HG03196 (cell line): ENCODE data around the gene SMTNL2.
"Not testable (repeated sequence)": the region's sequence is repeated elsewhere in the genome, so short reads cannot be mapped to it uniquely, and the experiment has no call there.

Experiments used
- ATAC-seq: cut with Tn5 transposase; IDR thresholded peaks from one replicate; pipeline ENCODE4 v1.9.1; 2021; ENCODE audit not compliant: unreplicated experiment

Gene SMTNL2

GRCh38 chr17:4631431-4631830, 47.1 kb downstream of the SMTNL2 start:
- ATAC-seq, result no peak

GRCh38 chr17:4631836-4632580, 47.7 kb downstream of the SMTNL2 start:
- no peak for ATAC-seq

GRCh38 chr17:4632581-4632920, 48.2 kb downstream of the SMTNL2 start:
- ATAC-seq, result no peak

GRCh38 chr17:4633643-4634042, 49.3 kb downstream of the SMTNL2 start:
- no peak for ATAC-seq

DNA sequence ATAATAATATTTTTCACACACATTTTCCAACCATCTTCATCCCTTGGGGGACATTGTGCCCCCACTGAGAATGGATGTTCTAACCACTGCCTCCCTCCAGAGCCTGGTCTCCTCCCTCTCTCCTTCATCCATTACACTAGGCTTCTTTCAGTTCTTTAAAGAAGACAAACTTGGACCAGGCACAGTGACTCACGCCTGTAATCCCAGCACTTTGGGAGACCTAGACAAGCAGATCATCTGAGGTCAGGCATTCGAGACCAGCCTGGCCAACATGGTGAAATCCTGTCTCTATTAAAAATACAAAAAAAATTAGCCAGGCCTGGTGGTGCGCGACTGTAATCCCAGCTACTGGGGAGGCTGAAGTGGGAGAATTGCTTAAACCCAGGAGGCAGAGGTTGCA, 50.6 kb downstream of the SMTNL2 start:
- no peak for ATAC-seq

DNA sequence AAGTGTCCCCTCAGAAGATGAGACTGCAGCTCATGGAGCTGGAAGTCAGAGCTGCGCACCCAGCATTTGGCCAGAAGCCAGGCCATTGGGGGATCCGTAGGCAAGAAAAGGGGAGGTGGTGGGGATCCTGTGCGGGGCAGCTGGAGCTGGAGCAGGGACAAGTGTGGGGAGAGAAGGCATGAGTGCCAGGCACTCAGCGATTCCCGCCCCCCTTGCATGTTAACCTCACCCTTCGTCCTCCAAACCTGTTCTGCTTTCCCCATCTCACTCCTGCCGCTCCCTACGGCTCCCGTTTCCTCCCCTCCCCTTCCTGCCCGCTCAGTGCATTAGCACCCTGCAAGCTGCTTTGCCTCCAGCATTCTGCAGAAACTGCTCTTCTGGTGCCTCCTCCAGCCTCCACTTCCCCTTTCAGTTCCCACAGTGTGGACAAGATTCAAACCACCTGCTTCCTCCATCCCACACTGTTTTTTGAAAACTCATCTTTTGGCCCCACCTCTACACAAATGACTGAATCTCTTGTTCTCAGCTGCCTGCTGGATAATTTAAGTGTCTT, 51.6 kb downstream of the SMTNL2 start:
- ATAC-seq, result no peak

DNA sequence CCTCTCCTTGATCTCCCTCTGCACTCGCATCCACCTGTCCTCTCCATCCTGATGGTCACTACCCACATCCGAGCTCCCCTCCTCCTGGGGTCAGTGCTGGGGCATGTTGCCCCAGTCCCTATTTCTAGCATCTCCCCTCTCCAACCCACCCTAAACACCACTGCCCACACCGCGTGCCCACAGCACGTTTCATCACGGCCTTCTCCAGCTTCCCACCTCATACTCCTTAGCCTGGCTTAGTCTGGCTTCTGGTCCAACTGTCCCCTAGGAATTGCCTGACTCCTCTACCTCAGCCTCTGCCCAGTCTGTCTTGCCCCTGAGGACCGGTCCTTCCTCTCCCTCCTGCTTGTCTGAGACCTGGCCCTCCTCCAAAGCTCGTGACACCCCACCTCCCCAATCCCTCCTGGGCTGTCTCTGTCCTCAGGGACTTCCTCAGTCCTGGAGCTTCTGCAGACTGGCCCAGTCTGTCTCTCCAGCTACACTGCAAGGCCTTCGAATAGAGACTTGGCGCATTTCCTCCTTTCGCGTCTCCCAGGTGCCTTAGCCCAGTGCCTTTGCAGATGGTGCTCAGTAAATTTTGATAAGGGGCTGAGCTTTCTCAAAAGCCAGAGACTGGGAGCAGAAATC, 52.3 kb downstream of the SMTNL2 start:
- ATAC-seq, result no peak

GRCh38 chr17:4638766-4639165, 54.4 kb downstream of the SMTNL2 start:
- not testable (repeated sequence) for ATAC-seq

DNA sequence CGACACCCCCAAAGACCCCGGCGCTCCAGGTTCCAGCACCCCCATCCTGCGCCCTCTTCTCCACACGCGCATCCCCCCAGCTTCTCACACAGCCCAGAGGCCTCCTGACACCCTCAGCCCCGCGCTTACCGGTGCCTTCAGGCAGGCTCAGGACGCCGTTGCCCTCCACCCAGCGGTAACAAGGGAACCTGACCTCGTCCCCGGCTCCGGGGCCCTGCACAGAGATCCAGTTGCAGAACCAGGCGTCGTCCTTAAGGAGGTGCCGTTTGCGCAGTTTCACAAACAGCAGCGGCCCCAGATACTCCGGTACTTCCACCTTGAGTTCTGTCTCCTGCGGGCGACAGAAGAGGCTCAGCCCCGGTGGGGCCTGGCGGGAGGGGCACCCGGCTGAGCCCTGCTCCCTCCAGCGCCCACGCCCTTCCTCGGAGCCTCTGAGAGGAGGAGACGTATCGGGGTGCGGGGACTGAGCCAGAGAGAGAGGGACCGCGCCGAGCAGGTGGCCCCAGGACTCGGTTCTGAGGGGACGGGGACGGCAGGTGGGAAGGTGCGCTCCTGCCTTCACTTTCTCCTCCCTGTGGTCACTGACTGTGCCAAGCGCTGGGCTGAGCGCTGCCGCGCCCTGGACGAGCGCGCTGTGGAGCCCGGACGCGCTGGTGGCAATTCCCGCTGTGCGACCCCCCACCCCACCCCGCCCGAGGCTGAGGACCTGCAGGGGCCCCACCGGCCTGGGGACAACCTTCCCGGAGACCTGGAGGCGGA, 55.2 kb downstream of the SMTNL2 start:
- ATAC-seq, result not testable (repeated sequence)

GRCh38 chr17:4640569-4641188, 56.4 kb downstream of the SMTNL2 start:
- not testable (repeated sequence) for ATAC-seq

- ATAC-seq, result no peak
Observed at GRCh38 chr17:4641297-4642195, 57.2 kb downstream of the SMTNL2 start, which contains the start of gene ALOX15. ALOX15 (minus strand) TSS chr17:4641678; CDS start chr17:4641651, 27 bp downstream.

GRCh38 chr17:4642286-4642685, 58.0 kb downstream of the SMTNL2 start:
- ATAC-seq, result no peak

DNA sequence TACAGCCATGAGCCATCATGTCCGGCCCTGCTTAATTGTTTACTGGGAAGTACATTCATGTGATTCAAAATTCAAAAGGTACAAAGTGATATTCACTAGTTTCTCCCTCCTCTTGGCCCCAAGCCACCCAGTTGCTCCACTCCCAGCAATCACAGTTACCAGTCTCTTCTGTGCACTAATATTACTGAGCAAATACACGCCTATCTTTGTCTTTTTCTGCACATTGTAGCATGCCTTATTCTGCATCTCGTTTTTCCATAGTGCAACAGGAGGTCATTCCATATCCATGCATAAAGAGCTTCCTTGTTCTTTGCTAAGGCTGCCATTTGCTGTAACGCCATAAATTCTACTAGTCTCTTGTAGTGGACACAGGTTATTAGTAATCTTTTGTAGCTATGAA, 59.3 kb downstream of the SMTNL2 start:
- ATAC-seq, result no peak

DNA sequence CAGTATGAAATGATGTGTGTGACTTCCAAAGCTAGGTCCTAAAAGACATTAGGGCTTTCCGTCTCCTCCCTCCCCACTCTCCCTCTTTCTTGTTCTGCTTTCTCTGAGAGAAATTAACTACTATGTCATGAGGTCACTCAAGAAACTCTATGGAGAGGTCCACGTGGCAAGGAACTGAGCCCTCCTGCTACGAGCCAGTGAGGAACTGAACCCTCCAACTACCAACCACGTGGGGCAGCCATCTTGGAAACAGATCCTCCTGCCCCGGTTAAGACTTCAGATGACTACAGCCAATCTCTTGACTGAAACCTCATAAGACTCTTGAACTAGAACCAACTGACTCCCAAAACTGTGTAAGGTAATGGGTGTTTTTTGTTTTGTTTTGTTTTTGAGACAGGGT, 61.3 kb downstream of the SMTNL2 start:
- ATAC-seq, result no peak

- ATAC-seq, result no peak
Observed at GRCh38 chr17:4648741-4649140, 64.4 kb downstream of the SMTNL2 start.

GRCh38 chr17:4652997-4653396, 68.7 kb downstream of the SMTNL2 start:
- ATAC-seq, result no peak

- ATAC-seq, result not testable (repeated sequence)
Observed at GRCh38 chr17:4655933-4656332, 71.6 kb downstream of the SMTNL2 start.

- no peak for ATAC-seq
Observed at GRCh38 chr17:4657678-4658077, 73.3 kb downstream of the SMTNL2 start.
